Stimulated activated naive CD4-positive, alpha-beta T cell (primary cell): ENCODE data around the gene SLC15A4.
A peak's percentile ranks its signal among the peaks of the same experiment; 100 is the strongest.

ENCODE experiments used
- DNase-seq, 6 experiments: peaks; one replicate each; lab custom pipeline; 2025; lab: John Stamatoyannopoulos, UW

Gene SLC15A4

DNA sequence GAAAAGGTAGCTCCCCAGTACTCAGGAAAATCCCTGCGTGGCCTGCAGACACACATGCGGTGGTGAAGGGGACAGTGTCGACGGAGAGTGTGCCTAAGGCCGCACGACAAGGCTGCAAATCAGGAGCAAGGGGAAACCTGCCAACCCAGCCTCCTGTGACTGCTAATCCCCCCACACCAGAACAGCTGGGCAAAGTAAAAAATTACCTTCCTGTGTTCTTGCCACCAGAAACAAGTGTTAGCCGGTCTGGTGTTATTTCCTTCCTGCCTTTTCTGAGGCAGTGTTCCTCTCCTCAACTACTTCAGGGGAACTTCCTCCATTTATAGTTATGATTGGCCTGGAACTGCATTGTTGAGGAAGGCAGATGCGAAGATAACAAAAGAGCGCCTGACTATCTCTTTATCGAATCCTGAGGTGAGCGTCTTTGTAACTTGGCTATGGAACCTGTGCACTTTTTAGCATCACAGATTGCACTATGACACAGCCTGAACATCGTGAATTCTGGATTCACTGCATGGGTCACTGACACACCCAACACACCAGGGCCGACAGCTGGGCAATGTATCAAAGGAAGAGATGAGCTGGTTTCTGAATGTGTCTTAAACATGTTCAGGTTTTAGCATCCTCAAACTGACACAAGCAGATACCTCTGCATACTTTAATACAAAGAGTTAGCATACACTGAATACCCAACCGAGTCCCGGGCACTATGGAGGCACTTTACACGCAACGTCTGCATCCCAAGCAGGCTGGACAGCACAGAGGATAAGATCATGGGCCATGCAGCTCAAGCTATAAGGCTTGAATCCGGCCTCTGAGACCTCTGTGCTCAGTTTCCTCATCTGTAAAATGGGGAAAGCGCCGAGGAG, 28.9 kb downstream of the SLC15A4 start:
- DNase-seq, result no peak

DNA sequence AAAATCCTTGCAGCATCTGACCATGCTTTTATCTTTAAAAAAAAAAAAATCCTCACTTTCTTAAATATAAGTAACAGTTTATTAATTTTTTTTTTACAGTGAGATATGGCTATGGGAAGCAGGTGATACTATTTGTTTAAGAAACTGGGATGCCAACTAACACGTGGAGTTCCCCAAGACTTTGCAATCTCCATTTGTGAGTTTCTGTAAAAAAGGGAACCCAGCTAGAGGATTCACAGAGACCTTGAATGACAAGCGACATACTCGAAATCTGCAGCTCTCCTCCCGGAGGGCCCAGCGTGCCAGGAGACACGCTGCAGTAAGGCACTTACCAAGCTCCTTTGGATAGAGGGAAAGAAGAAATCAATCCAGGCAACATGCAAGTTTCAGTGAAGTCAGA, 30.1 kb downstream of the SLC15A4 start:
- no peak for DNase-seq

DNA sequence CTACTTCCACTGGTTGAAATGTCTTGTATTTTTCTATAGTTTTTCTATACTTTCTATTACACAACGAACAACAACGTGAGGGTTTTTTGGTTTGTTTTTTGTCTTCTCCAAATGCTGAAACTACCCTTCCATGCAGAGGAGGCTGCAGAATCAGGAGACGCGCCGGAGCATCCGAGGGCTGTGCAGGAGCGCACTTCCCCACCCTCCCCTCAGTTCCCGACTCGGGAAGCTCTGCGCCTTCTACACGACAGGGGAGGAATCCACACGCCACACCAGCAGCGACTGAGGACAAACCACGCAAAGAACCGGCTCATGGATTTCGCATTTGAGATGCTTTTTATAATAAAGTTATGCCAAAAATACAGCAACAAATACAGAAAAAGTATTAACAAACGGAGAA, 30.9 kb downstream of the SLC15A4 start:
- DNase-seq, result no peak

DNA sequence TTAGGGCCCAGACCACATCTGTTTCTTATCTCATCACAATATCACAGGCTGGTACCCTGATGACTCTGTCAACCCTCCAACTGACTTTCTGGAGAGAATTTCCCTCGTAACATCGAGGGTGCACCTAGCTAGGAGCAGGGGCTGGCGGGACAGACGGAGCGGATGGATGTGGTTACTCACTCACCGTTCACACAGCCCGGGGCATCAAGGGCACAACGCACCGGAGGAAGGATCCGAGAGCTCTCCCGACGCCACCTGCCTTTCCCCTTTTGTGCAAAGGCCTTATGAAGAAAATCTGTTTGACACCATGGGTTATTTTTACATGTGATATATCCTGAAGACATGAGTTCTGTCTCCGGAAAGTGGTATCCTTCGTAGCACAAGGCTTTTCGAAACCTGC, 31.4 kb downstream of the SLC15A4 start:
- DNase-seq, result no peak

DNA sequence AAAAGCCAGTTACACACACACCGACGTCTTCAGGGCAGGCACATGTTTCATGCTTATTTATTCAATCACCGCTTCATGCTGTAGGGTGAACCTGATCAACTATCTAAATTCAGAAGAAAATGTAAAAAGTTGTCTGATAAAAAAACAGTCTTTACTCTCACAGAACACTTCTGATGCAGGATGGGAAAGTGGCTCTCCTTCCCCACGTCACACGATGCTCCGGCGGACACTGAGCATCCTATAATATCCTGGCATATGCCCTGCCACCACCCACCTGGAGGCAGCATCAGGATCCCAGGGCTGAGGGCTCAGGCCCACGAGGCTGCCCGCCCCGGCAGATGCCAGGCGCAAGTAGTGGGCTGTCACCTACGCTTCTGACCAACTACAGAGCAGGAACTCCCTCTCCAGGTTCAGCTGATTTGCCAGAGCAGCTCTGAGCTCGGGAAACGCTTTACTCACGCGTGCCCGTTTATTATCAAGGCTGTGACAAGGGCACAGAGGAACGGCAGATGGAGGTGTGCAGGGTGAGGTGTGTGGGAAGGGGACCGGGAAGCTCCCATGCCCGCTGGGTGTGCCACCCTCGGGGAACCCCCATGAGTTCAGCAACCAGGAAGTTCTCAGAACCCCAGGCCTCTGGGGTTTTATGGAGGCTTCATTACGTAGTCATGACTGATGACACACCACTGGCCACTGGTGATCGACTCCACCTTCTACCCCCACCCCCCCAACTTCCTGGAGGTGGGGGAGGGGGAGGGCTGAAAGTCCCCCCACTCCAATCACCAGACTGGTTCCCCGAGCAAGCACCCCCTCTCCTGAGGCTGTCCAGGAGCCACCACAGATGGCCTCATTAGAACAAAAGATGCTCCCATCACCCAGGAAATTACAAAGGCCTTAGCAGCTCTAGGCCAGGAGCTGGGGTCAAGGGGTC, 32.1 kb downstream of the SLC15A4 start:
- DNase-seq, result no peak

DNA sequence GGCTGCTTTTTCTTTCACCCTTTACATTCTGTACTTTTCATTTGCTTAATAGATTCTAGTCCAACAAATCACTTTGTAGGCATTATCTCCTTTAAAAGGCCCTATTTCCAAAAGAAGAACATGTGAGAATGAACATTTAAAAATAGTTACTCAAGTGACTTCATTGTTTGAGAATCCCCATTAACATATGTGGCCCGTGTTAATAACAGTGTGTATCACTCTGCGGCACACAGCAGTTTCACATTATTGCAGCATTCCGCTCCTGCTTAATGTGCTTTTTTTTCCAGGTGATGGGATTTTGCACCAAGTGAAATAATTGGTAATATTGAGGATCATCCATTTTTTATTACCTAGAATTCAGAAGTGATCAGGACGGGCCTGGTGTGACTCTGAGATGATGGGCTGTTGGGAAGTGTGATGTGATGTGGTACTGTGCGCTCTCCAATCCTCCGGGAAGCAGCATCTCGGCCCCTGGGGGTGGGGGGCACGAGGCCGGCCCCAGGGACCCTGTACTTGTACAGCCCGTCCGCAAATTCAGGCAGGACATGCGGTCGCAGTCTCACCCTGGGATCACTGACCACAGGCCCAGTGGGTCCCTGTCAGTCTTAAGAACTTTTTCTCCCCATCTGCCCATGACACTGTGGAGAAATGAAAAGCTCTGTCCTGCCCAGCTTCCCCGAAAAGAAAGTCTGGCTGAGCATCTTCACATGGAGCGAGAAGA, 32.9 kb downstream of the SLC15A4 start:
- no peak for DNase-seq

DNA sequence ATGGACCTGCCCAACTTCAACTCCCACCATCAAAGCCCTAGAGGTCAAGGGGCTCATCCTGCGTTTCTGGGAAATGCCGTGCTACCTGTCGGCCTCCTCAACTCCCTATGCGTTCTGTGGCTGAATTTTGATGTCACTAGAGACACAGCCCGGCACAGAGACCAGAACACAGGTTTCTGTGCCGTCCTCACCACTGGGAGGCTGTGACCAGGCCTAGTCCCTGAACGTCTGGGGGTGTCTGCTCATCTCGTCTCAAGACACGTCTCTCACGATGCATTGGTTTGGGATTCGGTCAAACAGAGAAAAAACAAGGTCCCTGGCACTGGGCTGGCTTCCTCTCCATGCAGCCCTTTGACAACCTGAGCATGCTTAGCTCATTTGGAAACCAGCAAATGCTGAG, 33.5 kb downstream of the SLC15A4 start:
- no peak for DNase-seq

DNA sequence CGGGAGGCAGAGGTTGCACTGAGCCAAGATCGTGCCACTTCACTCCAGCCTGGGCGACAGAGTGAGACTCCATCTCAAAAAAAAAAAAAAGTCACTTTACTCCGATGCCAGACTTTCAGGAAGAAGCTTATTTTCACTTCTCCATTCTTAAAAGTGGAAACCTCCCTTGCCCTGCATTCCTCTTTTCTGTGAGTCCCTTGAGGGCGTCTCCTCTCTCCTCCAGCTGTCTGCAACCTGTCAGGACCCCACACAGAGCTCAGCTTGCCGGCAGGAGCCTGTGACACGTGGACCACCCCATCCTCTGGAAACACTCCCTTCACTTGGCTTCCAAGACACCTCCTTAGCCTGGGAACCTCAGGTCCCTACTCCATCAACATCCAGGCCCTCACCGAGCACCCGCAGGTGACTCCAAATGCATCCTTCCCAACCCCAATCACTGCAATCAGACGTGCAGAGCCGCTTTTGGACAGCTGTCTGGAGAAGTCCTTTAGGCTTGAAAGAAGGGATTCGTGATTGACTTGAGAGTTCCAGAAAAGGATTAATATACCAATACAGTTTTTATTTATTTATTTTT, 34.3 kb downstream of the SLC15A4 start:
- DNase-seq, result no peak

DNA sequence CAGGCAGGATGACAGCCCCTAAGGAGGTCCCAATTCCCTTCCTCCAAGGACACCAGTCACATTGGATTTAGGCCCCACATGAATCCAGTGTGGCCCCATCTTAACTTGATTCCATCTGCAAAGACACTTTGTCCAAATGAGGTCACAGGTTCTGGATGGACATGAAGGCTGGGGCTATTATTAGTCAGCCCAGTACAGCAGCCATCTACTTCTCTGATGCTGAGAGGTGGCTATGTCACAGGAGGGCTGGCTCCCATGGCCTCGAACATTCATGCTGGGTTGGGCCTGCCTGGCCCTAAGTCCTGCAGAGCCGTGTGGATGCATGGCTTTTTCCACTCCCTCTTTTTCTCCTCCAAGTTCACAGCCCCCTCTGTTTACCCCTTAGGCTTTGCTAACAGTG, 35.9 kb downstream of the SLC15A4 start:
- DNase-seq, result no peak

DNA sequence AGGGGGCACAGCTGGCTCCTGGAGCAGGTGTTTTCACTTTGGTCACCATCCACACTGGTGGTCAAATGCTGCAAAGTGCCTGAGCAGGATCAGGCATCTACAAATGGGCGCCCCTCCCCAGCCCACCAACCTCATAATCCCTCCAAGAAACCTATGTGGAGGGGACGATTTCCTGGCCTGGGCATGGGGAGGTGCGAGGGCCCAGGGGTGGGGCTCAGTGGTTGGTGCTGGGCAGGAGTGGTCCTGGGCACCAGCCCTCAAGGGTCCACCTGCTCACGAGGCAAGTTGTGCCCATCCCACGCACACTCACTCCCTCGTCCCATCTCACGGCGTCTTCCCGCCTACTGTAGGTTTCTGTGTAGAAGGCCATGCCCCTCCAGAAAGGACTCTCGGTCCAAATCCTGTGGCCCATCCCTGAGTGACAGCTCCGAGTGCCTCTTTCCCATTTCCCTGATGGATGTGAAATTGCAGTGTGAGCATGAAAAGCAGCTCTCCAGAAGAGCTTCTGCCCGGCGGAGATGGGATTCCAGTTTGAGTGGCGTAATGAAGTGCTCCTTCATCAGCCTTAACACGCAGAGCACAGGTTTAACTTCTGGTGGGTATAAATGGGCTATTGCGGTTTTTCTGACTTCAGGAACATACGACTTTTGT, 36.9 kb downstream of the SLC15A4 start:
- no peak for DNase-seq

DNA sequence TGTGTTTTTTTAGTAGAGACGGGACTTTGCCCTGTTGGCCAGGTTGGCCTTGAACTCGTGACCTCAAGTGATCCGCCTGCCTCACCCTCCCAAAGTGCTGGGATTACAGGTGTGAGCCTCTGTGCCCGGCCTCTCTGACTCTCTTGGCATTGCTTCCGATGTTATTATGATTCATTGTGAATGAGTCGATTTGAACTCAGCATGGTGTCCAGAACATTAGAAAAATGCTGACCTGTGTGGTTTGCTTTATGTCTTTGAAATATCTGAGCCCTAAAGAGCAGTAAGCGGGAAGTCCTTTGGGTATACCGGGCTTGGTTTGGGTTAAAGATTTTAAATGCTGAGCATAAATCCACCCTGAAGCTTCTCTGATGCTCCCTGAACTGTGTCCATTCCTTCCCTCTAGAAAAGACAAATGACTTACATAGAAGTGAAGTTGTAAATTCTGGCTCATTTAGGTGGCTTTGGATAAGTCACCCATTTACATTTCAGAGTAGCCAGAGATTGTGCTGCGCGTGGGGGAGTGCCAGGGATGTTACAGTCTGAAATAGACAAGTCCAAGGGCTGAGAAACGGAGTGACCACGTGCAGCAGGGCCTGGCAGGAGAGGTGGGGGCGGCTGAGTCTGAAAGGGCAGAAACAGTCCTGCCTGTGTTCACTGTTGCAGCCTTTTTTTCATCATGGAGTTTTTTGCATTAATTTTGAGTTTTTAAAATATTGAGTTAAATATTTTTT, 39.6 kb downstream of the SLC15A4 start:
- no peak for DNase-seq

DNA sequence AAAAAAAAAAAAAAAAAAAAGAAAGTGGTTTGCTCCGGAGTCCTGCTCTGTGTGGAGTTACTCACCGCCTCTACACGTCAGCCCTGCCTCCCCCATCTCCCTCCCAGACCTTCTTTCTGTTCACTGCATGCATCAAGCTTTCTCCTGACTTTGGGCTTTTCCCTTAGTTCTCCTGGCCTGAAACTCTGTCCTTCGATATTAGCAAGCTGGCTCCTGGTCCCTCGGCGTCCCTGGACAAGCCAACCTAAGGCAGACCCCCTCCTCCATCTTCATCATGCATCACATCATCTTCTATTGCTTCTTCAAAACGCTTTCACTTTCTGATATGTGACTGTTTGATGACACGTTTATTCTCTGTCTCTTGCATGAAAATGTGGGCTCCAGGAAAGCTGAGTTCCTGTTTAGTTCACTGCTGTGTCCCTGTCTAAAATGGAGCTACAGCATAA, 40.6 kb downstream of the SLC15A4 start:
- DNase-seq, result peak in 1 of 6 experiments; percentile 3

DNA sequence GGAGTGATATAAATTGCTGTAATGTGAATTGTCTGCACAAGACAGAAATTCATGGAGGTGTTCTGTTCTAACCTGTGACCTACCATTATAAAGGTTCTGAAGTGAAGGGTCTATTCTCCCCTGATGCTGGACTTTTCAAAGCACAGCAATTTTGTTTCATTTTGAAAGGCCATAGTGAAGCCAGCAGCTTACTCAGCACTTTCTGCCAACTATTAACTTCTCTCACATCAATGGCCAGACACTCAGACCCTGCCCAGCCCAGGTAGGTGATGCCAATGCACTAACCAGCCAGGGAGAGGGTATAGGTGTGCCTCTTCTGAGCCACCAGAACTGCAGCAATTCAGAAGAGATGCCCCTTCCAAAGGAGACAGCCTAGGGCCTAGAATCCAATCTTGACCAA, 43.9 kb downstream of the SLC15A4 start:
- DNase-seq, result no peak

DNA sequence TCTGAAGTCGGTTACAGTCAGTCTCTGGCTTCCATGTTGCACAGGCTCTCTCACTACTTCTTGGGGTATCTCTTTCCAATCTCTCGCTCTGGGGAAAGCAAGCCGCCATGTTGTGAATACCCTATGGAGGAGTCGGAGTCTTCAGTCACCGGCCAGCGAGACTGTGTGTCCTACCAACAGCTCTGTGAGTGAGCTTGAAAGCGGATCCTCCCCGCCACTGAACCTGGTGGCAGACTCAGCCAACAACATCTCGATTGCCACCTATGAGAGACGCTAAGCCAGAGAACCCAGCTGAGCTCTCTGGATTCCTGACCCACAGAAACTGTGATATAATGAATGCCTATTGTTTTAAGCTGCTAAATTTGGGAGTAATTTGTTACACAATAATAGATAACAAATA, 51.5 kb downstream of the SLC15A4 start:
- no peak for DNase-seq

DNA sequence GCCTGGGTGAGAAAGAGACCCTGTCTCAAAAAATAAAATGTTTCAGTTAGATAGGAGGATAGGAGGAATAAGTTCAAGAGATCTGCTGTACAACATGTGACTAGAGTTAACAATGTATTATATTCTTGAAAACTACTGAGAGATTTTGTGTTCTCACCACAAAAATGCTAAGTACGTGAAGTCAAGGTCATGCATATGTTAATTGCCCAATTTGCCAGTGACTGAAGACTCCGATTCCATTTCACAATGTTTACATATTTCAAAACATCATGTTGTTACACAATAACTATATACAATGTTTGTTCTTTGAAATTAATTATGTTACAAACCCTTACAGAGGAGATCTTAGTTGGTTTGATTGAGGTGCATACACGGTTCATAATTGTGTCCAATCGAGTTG, 52.1 kb downstream of the SLC15A4 start:
- no peak for DNase-seq

DNA sequence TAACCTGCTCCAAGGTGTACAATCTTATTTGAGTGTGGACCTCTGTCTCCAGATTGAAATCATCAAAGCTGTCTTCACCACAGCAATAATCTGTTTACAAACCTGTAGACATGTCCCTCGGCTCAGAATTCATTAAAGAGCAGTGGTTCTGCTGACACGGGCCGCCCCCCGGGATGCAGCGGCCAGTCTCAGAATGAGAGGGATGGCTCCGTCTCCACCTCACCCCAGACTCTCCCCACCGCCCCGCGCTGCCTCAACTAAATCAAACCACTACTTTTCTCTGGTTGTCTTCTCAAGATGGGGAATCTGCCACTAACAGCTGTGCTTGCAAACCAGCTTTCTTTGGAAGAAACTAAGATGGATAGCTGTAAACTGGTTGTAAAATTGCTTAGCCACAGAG, 56.2 kb downstream of the SLC15A4 start:
- DNase-seq, result no peak

DNA sequence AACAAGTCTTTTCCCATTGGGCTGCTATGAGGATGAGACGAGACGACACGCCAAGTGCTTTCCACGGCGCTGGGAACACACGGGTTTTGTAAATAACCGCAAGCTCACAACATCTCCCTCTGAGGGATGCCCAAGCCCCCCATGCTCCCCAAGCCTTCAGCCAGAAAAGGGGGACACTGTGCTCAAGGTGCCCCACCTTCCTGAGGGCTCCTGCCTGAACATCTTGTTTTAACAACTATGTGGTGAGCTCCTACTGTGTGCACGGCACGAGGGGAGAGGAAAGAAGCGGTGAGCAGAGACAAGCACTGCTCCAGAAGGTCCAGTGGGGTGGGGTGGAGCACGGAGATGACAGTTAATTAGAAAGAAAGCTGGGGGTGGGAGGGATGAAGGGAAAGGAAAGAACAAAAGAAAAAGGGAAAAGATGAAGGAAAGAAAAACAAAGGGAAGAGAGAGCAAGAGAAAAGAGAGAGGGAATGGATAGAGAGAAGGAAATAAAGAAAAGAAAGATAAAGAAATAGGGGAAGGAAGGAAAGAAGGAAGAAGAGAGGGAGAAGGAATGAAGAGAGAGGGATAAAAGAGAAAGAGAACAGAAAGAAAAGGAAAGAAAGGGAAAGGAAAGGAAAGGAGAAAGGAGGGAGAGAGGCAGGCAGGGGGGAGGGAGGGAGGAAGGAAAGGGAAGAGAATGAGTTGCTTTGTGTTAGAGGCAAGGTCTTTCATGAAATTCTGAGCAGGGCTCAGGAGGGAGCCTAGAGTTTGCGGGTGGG, 56.8 kb downstream of the SLC15A4 start:
- DNase-seq, result no peak

DNA sequence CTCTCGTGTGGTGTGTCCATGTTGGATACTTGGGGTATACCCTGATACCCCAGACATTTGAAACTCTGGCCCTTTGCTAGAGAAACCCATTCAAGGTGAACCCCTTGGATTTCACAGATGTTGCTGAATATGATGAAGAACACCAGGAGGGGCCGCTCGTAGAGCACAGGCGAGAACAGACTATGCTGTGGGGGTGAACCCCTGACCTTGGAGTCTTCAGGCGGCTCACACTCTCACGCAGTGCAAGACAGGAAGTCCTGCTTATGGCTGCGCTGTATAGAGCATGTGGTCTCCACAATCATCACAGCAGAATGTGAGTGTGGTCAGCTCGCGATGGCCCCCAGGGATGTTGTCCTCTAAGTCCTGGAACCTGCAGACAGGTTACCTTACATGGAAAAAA, 60.4 kb downstream of the SLC15A4 start:
- DNase-seq, result no peak

DNA sequence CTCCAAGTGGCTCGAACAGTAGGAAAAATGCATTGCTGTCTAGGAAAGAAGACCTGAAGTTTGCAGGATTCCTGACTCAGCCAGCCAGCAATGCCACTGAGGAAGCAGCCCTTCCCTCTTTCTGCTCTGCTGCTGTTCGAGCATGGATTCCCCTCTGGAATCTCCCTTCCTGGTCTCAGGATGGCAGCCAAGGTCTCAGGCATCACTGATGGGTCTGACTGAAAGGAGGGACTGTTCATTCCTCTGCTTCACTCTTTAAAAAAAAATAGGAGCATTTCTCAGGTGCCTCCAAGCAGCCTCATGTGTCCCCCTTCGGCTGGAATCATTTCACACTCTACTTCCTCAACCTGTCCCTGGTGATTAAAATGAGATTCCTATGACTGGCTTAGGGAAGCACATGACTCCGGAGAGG, 62.4 kb downstream of the SLC15A4 start:
- DNase-seq, result no peak

DNA sequence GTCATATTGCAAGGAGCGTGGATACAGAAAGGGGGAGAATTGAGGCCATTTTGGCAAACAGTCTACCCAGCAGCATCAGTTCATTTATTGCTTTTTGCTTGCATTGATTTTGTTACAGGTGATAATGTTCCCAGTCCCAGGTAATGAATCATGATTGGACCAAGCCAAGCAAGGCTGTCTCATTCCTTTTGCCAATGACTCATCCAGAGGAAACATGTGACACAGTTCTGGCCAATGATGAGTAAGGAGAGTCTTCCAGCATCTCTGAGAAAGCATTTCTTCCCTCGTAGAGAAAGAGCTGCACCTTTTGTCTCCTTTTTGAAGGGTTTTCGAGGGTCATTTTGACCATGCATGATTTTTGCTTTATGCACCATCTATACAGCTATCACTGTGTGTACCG, 68.2 kb downstream of the SLC15A4 start:
- no peak for DNase-seq
